GM18867 (cell line): Measurements from ENCODE around the gene IMP4.
A peak's percentile ranks its signal among the peaks of the same experiment; 100 is the strongest.

Experiments used
- ATAC-seq: cut with Tn5 transposase; IDR thresholded peaks from one replicate; pipeline ENCODE4 v1.9.1; 2021; ENCODE audit warnings: mild to moderate bottlenecking, moderate library complexity; ENCODE audit not compliant: unreplicated experiment

The IMP4 gene

GRCh38 chr2:130375291-130376266 is 32.9 kb downstream of the IMP4 start:
- no peak for ATAC-seq

- peak; percentile 64 for ATAC-seq
Observed at GRCh38 chr2:130376433-130377293, 34.0 kb downstream of the IMP4 start.

- ATAC-seq: no peak
Observed at GRCh38 chr2:130377491-130377890, 34.8 kb downstream of the IMP4 start.

GRCh38 chr2:130378206-130378897 is 35.7 kb downstream of the IMP4 start:
- ATAC-seq: no peak

GRCh38 chr2:130378898-130379214 is 36.2 kb downstream of the IMP4 start:
- no peak for ATAC-seq

GRCh38 chr2:130380096-130380934 is 37.6 kb downstream of the IMP4 start:
- ATAC-seq: no peak

- no peak for ATAC-seq
Observed at GRCh38 chr2:130381145-130381544, 38.4 kb downstream of the IMP4 start.

- ATAC-seq: no peak
Observed at GRCh38 chr2:130381619-130382018, 38.9 kb downstream of the IMP4 start.

- ATAC-seq: no peak
Observed at GRCh38 chr2:130382313-130382917, 39.7 kb downstream of the IMP4 start.

GRCh38 chr2:130385709-130386108 is 43.0 kb downstream of the IMP4 start:
- ATAC-seq: peak; percentile 44

GRCh38 chr2:130387071-130387400 is 44.3 kb downstream of the IMP4 start:
- no peak for ATAC-seq

- ATAC-seq: no peak
Observed at GRCh38 chr2:130387804-130388203, 45.1 kb downstream of the IMP4 start.

- no peak for ATAC-seq
Observed at GRCh38 chr2:130388221-130388907, 45.7 kb downstream of the IMP4 start.

- ATAC-seq: no peak
Observed at GRCh38 chr2:130389358-130389757, 46.7 kb downstream of the IMP4 start.

- no peak for ATAC-seq
Observed at GRCh38 chr2:130389783-130390182, 47.1 kb downstream of the IMP4 start.

GRCh38 chr2:130390460-130391057 is 47.9 kb downstream of the IMP4 start:
- ATAC-seq: peak; percentile 24

- ATAC-seq: peak; percentile 92
Observed at GRCh38 chr2:130391058-130391871, 48.6 kb downstream of the IMP4 start.
